Hepatocyte (in vitro differentiated cells): ENCODE data around the gene KIR3DL2. TPM values are rescaled to one million over a fixed set of nuclear protein-coding genes. Genes with fewer than 3 reads are reported as not detected.
"Not testable (repeated sequence)": the region's sequence is repeated elsewhere in the genome, so short reads cannot be mapped to it uniquely, and the experiment has no call there.

Experiments used
- DNase-seq: peaks from one replicate; pipeline ENCODE4 v3.0.0-alpha.2; 2016; ENCODE audit warnings: low spot score
- H2AFZ ChIP-seq: fragments of 200-600 bp; sonication (generic); 2 replicates; pipeline ENCODE4 v1.6.0; 2016; ENCODE audit warnings: antibody characterized with exemption, mild to moderate bottlenecking
- H3K27ac ChIP-seq: fragments of 200-600 bp; sonication (generic); 2 replicates; pipeline ENCODE4 v1.5.1; 2016; ENCODE audit warnings: mild to moderate bottlenecking
- H3K27me3 ChIP-seq: fragments of 200-600 bp; sonication (generic); 2 replicates; pipeline ENCODE4 v1.6.1; 2016
- H3K36me3 ChIP-seq: fragments of 200-600 bp; sonication (generic); replicated peaks from 2 replicates; pipeline ENCODE4 v1.5.1; 2016; ENCODE audit warnings: low read depth; ENCODE audit not compliant: insufficient read depth
- H3K4me1 ChIP-seq: fragments of 200-600 bp; sonication (generic); 2 replicates; pipeline ENCODE4 v1.5.1; 2016; ENCODE audit warnings: mild to moderate bottlenecking, moderate library complexity; ENCODE audit not compliant: insufficient read depth
- H3K4me2 ChIP-seq: fragments of 200-600 bp; sonication (generic); 2 replicates; pipeline ENCODE4 v1.6.0; 2016
- H3K4me3 ChIP-seq: fragments of 200-600 bp; sonication (generic); 2 replicates; pipeline ENCODE4 v1.5.1; 2016; ENCODE audit warnings: mild to moderate bottlenecking
- H3K79me2 ChIP-seq: fragments of 200-600 bp; sonication (generic); 2 replicates; pipeline ENCODE4 v1.6.0; 2017; ENCODE audit warnings: mild to moderate bottlenecking
- H3K9me2 ChIP-seq: fragments of 200-600 bp; sonication (generic); replicated peaks from 2 replicates; pipeline ENCODE4 v1.6.0; 2017; ENCODE audit warnings: mild to moderate bottlenecking; ENCODE audit not compliant: insufficient read depth
- H3K9me3 ChIP-seq: fragments of 200-600 bp; sonication (generic); 2 replicates; pipeline ENCODE4 v1.5.1; 2016; ENCODE audit warnings: low read depth, mild to moderate bottlenecking
- H4K20me1 ChIP-seq: fragments of 200-600 bp; sonication (generic); 2 replicates; pipeline ENCODE4 v1.6.0; 2016; ENCODE audit warnings: mild to moderate bottlenecking; ENCODE audit not compliant: insufficient read depth, poor library complexity, severe bottlenecking
- EZH2 ChIP-seq: fragments of 200-600 bp; sonication (generic); IDR thresholded peaks from 2 replicates; pipeline ENCODE4 v1.6.1; 2016; ENCODE audit warnings: antibody characterized with exemption, mild to moderate bottlenecking, borderline replicate concordance
- EZH2phosphoT487 ChIP-seq: fragments of 200-600 bp; sonication (generic); IDR thresholded peaks from one replicate; pipeline ENCODE4 v1.6.1; 2018; ENCODE audit warnings: antibody characterized with exemption, mild to moderate bottlenecking, low read depth, moderate library complexity; ENCODE audit not compliant: unreplicated experiment, severe bottlenecking
- WGBS: methylation state at CpG from one replicate; pipeline ENCODE4 v1.1.6; 2016; ENCODE audit warnings: low lambda C conversion rate; ENCODE audit errors: missing lambda C conversion rate; 5-methylcytosine and 5-hydroxymethylcytosine counted together
- polyA plus RNA-seq: library from polyadenylated mRNA; unstranded; fragments of >200 nt; fragmentation: Nextera tagmentation; extraction: Ambion mirVana; gene quantifications from 2 replicates; pipeline ENCODE4 v1.2.1, GENCODE V29; 2016
- total RNA-seq: library from RNA; depleted of rRNA; stranded (reverse); fragments of >200 nt; gene quantifications from 2 replicates; pipeline ENCODE4 v1.2.3, GENCODE V29; 2014
- TF ChIP-seq, protein P1 (sequence below): fragments of 200-600 bp; sonication (generic); IDR thresholded peaks from 2 replicates; pipeline ENCODE4 v1.5.1; 2016; ENCODE audit warnings: antibody characterized with exemption, mild to moderate bottlenecking; ENCODE audit not compliant: poor library complexity

Gene KIR3DL2
- total and polyA plus RNA-seq, 2 experiments from 2014 or later = not detected

DNA sequence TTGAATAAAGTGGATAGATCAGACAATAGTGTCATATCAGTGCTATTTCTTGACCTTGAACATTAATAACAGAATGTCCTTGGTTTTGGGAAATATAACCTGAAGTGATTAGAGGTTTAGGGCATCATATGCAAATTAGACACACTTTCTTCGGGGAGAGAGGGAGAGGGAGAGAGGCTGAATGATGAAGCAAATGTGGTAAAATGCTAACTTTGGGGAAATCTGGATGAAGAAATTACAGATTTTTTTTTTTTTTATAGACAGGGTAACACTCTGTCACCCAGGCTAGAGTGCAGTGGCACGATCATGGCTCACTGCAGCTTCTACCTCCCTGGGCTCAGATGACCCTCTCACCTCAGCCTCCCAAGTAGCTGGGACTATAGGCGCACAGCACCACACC, 51.8 kb downstream of the KIR3DL2 start:
- Histone ChIP-seq H3K9me2 (no peaks in the 10 kb centered on the region), H2AFZ (no peak overlapping the region), H3K4me3 (no peak overlapping the region), H3K4me2 (no peak overlapping the region), H3K36me3 (no peaks in the 10 kb centered on the region), H4K20me1 (no peaks in the 10 kb centered on the region), H3K27ac (no peak overlapping the region), H3K79me2 (no peaks in the 10 kb centered on the region), H3K27me3 (no peaks in the 10 kb centered on the region), H3K4me1 (no peaks in the 10 kb centered on the region), H3K9me3 (no peaks in the 10 kb centered on the region)
- 85% methylated on average over 3 of the region's 3 CpGs for WGBS
- DNase-seq = no peak
- TF ChIP-seq EZH2phosphoT487 = no peak
- no peak for TF ChIP-seq EZH2

DNA sequence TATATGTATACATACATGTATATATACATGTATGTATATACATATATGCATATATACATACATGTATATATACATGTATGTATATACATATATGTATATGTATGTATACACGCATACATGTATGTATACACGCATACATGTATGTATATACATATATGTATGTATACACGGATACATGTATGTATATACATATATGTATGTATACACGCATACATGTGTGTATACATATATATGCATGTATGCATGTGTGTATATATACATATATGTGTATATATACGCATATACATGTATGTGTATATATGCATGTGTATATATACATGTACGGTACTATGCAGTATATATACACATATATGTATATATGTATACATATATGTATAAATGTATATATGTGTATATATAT, 53.1 kb downstream of the KIR3DL2 start:
- Histone ChIP-seq H3K9me3 (no peaks in the 10 kb centered on the region), H3K9me2 (no peaks in the 10 kb centered on the region), H2AFZ (no peak overlapping the region), H3K4me1 (no peaks in the 10 kb centered on the region), H3K79me2 (no peaks in the 10 kb centered on the region), H3K27me3 (no peaks in the 10 kb centered on the region), H3K4me3 (no peak overlapping the region), H3K36me3 (no peaks in the 10 kb centered on the region), H3K27ac (no peak overlapping the region), H4K20me1 (no peaks in the 10 kb centered on the region), H3K4me2 (no peak overlapping the region)
- DNase-seq = no peak
- WGBS = 87% methylated on average over 6 of the region's 6 CpGs
- TF ChIP-seq, protein P1, sequence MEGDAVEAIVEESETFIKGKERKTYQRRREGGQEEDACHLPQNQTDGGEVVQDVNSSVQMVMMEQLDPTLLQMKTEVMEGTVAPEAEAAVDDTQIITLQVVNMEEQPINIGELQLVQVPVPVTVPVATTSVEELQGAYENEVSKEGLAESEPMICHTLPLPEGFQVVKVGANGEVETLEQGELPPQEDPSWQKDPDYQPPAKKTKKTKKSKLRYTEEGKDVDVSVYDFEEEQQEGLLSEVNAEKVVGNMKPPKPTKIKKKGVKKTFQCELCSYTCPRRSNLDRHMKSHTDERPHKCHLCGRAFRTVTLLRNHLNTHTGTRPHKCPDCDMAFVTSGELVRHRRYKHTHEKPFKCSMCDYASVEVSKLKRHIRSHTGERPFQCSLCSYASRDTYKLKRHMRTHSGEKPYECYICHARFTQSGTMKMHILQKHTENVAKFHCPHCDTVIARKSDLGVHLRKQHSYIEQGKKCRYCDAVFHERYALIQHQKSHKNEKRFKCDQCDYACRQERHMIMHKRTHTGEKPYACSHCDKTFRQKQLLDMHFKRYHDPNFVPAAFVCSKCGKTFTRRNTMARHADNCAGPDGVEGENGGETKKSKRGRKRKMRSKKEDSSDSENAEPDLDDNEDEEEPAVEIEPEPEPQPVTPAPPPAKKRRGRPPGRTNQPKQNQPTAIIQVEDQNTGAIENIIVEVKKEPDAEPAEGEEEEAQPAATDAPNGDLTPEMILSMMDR = no peak
- TF ChIP-seq EZH2 (no peak), EZH2phosphoT487 (no peak)

DNA sequence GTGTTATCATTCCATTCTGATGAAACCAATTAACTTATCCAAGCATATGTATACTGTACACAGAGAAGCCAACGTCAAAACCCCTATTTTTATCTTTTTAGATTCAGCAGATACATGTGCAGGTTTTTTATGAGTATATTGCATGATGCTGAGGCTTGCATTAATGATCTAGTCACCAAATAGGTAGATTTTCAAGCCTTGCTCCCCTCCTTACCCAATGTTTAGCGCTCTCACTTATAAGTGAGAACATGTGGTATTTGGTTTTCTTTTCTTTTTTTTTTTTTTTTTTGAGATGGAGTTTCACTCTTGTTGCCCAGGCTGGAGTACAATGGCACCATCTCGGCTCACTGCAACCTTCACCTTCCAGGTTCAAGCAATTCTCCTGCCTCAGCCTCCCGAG, 54.0 kb downstream of the KIR3DL2 start:
- not testable (repeated sequence) for H4K20me1 ChIP-seq, H3K4me3 ChIP-seq, H3K4me1 ChIP-seq, H3K79me2 ChIP-seq, H3K9me2 ChIP-seq, H3K27ac ChIP-seq, H3K9me3 ChIP-seq, DNase-seq, H3K4me2 ChIP-seq, H3K27me3 ChIP-seq, H2AFZ ChIP-seq, H3K36me3 ChIP-seq
- WGBS = 82% methylated on average over 4 of the region's 4 CpGs

DNA sequence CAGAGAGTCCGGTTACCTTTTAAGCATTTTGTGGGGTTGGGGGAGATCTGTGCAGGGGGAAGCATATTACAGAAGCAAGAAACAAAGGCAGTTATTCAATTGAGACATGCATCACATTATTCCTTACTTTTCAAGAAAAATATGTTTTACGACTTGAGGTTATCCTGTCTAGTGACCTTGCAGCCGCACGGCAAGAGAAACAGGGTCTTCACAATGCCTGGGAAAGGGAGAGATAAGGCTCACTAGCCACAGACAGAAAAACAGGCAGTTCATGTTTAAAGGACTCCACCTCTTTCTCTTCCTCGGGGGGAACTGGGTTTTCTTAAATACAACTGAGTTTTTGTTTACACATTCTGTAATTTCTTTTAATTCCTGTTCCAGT, 55.2 kb downstream of the KIR3DL2 start:
- no peak for DNase-seq
- Histone ChIP-seq H3K36me3 (no peaks in the 10 kb centered on the region), H3K4me3 (no peak overlapping the region), H3K27me3 (no peaks in the 10 kb centered on the region), H2AFZ (no peak overlapping the region), H3K9me3 (no peaks in the 10 kb centered on the region), H3K27ac (no peak overlapping the region), H3K4me1 (no peaks in the 10 kb centered on the region), H3K4me2 (no peak overlapping the region), H3K9me2 (no peaks in the 10 kb centered on the region), H4K20me1 (no peaks in the 10 kb centered on the region), H3K79me2 (no peaks in the 10 kb centered on the region)
- 30% methylated on average over 5 of the region's 5 CpGs for WGBS
- TF ChIP-seq EZH2 = no peak
- TF ChIP-seq EZH2phosphoT487 = no peak
- TF ChIP-seq, protein P1 = no peak
